ENCODE measurements around the gene THUMPD2. TPM values are rescaled to one million over a fixed set of nuclear protein-coding genes. Genes with fewer than 3 reads are reported as not detected.
A peak's percentile ranks its signal among the peaks of the same experiment; 100 is the strongest.

THUMPD2 gene
- total and polyA plus RNA-seq, 10 donors: 8.7 to 16.9 (median 13.3) TPM

GRCh38 chr2:39733070-39733674 is 45.9 kb downstream of the THUMPD2 start:
- intact Hi-C loops (cut with DNase I; ENCODE audit: low total_unique reads): no loop called here
- peaks cover 0 to 56% (median 27%) of the 10 kb centered on the region in 6 donors for H3K36me3 ChIP-seq
- no peak for DNase-seq
- no peak for TF ChIP-seq CTCF (IDR thresholded peaks at IDR 0.05 in 8 of 11, conservative IDR thresholded peaks at IDR 0.05 in 3 of 11)
- no peak for TF ChIP-seq POLR2AphosphoS5 (IDR thresholded peaks at IDR 0.05)
- H3K27ac ChIP-seq: no peak overlapping the region
- 84 to 96% (median 92%) methylated on average over 10 of the region's 10 CpGs for WGBS, 5 donors
- H3K4me3 ChIP-seq: no peak overlapping the region
- no peaks in the 10 kb centered on the region for H3K27me3 ChIP-seq (replicated peaks in 1 of 7)
- peaks cover 0 to 3% (median 0%) of the 10 kb centered on the region in 6 donors for H3K4me1 ChIP-seq
- H3K9me3 ChIP-seq: no peaks in the 10 kb centered on the region

- 64 to 86% (median 83%) methylated on average over 1 of the region's 1 CpG for WGBS, 5 donors
- no peaks in the 10 kb centered on the region for H3K27me3 ChIP-seq (replicated peaks in 1 of 7)
- TF ChIP-seq POLR2A (IDR thresholded peaks at IDR 0.05) (no peak), POLR2AphosphoS5 (IDR thresholded peaks at IDR 0.05) (no peak), CTCF (IDR thresholded peaks at IDR 0.05 in 8 of 11, conservative IDR thresholded peaks at IDR 0.05 in 3 of 11) (no peak)
Observed at GRCh38 chr2:39732482-39732881, 46.6 kb downstream of the THUMPD2 start.

GRCh38 chr2:39731546-39731945 is 47.5 kb downstream of the THUMPD2 start:
- Histone ChIP-seq H3K4me3 (no peak overlapping the region), H3K27ac (no peak overlapping the region), H3K27me3 (replicated peaks in 1 of 7) (no peaks in the 10 kb centered on the region), H3K4me1 (peaks cover 0 to 3% (median 0%) of the 10 kb centered on the region in 6 donors), H3K9me3 (no peaks in the 10 kb centered on the region), H3K36me3 (peaks cover 0 to 40% (median 17%) of the 10 kb centered on the region in 6 donors)
- no peak for DNase-seq
- intact Hi-C loops (cut with DNase I; ENCODE audit: low total_unique reads): no loop called here
- no peak for TF ChIP-seq POLR2A (IDR thresholded peaks at IDR 0.05)
- TF ChIP-seq CTCF (IDR thresholded peaks at IDR 0.05 in 8 of 11, conservative IDR thresholded peaks at IDR 0.05 in 3 of 11): no peak
- TF ChIP-seq POLR2AphosphoS5 (IDR thresholded peaks at IDR 0.05): no peak
- 85 to 97% (median 91%) methylated on average over 3 of the region's 3 CpGs for WGBS, 5 donors

More at GRCh38 chr2:39732482-39732881, 46.6 kb downstream of the THUMPD2 start:
- intact Hi-C loops (cut with DNase I; ENCODE audit: low total_unique reads): no loop called here
- Histone ChIP-seq H3K4me1 (peaks cover 0 to 3% (median 0%) of the 10 kb centered on the region in 6 donors), H3K9me3 (no peaks in the 10 kb centered on the region), H3K4me3 (no peak overlapping the region), H3K27ac (no peak overlapping the region), H3K36me3 (peaks cover 0 to 49% (median 22%) of the 10 kb centered on the region in 6 donors)
- DNase-seq: no peak

- H3K27me3 ChIP-seq (replicated peaks in 1 of 7): no peaks in the 10 kb centered on the region
- peaks cover 0 to 3% (median 0%) of the 10 kb centered on the region in 6 donors for H3K4me1 ChIP-seq
- TF ChIP-seq POLR2A (IDR thresholded peaks at IDR 0.05): no peak
- peak in 7 of 11 experiments; percentile 20 to 56 (median 39) for TF ChIP-seq CTCF (IDR thresholded peaks at IDR 0.05 in 8 of 11, conservative IDR thresholded peaks at IDR 0.05 in 3 of 11)
- no peak for TF ChIP-seq POLR2AphosphoS5 (IDR thresholded peaks at IDR 0.05)
- intact Hi-C loops (cut with DNase I; ENCODE audit: low total_unique reads): no loop called here
- no peaks in the 10 kb centered on the region for H3K9me3 ChIP-seq
- 89 to 93% (median 90%) methylated on average over 2 of the region's 2 CpGs for WGBS, 5 donors
- DNase-seq: no peak
- no peak overlapping the region for H3K27ac ChIP-seq
- H3K36me3 ChIP-seq: peaks cover 0 to 32% (median 10%) of the 10 kb centered on the region in 6 donors
- H3K4me3 ChIP-seq: no peak overlapping the region
Observed at GRCh38 chr2:39730685-39731302, 48.3 kb downstream of the THUMPD2 start.

All from spleen (tissue), 11 donors.